Gastroesophageal sphincter (tissue), 3 donors: Measurements from ENCODE around the gene PRKG1.

Experiments
- POLR2A ChIP-seq, 2 donors: fragments of 450-650 bp; IDR thresholded peaks; one replicate each; pipeline ENCODE4 v1.6.1; 2017; ENCODE audit warnings: antibody characterized with exemption in 2 of 2, mild to moderate bottlenecking in 2 of 2, moderate library complexity in 1 of 2
- TF ChIP-seq, protein P1 (sequence below), 4 experiments: fragments of 200-600 bp in 2 of 4; fragments of 450-650 bp in 2 of 4; sonication (generic) in 1 of 4; IDR thresholded peaks; one replicate each; pipeline ENCODE4 v1.5.1; 2017 to 2019; ENCODE audit warnings: antibody characterized with exemption in 4 of 4, mild to moderate bottlenecking in 2 of 4, moderate library complexity in 2 of 4

DNA sequence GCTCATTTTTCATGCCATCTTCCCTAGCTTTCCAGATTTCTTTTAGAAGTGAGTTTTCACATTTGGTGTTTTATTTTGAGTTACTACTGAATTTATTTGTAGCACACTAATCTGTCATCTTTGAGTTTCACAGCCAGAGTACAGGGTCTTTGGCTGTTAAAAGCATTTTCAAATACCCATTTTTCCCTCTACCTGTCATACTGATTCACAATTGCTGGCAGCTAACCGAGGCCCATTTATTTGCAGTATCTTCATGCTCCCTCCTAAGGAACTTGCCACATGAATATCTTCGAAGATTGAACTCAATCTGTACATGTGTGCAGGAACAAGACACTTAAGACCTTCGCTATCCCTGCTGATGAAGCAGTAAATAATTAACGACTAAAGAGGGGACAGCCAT lies 1194.9 kb downstream of the PRKG1 start:
- TF ChIP-seq POLR2A (IDR thresholded peaks at IDR 0.05) = no peak
- TF ChIP-seq, protein P1, sequence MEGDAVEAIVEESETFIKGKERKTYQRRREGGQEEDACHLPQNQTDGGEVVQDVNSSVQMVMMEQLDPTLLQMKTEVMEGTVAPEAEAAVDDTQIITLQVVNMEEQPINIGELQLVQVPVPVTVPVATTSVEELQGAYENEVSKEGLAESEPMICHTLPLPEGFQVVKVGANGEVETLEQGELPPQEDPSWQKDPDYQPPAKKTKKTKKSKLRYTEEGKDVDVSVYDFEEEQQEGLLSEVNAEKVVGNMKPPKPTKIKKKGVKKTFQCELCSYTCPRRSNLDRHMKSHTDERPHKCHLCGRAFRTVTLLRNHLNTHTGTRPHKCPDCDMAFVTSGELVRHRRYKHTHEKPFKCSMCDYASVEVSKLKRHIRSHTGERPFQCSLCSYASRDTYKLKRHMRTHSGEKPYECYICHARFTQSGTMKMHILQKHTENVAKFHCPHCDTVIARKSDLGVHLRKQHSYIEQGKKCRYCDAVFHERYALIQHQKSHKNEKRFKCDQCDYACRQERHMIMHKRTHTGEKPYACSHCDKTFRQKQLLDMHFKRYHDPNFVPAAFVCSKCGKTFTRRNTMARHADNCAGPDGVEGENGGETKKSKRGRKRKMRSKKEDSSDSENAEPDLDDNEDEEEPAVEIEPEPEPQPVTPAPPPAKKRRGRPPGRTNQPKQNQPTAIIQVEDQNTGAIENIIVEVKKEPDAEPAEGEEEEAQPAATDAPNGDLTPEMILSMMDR (IDR thresholded peaks at IDR 0.05) = no peak
